ENCODE data around the gene MEGF6.

MEGF6 gene

DNA sequence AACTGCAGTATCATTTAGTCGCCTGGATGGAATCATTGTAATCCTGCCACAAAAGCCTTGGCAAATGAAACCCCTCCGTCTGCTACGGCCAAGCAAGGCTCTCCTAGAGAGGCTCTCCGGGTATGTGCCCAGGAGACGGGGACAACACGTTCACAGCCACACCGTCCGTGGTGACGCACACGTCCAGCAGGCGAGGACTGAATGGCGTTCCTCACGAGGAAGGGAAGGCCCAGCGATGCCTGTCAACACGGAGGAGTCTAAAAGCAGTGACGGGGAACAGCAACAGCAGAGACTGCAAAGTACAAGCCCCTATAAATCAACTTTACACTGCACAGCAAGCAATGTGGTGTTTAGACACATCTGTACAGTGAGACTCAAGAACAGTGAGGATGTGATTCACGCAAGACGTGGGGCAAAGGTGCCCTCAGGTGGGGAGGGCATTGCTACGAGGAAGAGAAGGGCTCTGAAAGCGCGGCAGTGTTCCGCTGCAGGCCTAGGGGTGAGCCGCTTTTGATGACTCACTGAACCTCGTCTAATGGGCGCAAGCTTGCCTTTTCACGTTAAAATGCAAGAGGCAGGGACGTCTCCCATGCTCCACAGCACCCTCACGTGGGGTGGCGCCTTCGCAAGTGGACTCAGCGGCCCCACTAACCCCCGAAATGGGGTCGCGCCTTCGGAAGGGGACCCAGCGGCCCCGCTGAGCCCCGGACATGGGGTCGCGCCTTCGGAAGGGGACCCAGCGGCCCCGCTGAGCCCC is 31.8 kb upstream of the MEGF6 start:
- DNase-seq: no peak

DNA sequence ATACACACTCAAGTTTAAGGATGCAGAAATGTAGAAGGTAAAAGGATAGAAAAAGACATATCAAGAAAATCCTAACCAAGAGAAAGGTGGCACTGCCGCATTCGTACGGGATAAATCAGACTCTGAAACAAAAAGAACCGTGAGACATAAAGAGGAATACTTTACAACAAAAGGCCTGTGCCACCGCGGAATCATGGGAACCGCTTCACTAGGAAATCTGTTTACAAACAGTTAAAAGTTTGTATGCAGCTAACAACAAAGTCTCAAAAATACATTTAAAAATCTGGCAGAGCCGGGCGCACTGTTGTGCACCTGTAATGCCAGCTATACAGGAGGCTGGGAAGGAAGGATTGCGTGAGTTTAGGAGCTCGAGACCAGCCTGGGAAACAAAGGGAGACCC is 30.5 kb upstream of the MEGF6 start:
- no peak for DNase-seq

DNA sequence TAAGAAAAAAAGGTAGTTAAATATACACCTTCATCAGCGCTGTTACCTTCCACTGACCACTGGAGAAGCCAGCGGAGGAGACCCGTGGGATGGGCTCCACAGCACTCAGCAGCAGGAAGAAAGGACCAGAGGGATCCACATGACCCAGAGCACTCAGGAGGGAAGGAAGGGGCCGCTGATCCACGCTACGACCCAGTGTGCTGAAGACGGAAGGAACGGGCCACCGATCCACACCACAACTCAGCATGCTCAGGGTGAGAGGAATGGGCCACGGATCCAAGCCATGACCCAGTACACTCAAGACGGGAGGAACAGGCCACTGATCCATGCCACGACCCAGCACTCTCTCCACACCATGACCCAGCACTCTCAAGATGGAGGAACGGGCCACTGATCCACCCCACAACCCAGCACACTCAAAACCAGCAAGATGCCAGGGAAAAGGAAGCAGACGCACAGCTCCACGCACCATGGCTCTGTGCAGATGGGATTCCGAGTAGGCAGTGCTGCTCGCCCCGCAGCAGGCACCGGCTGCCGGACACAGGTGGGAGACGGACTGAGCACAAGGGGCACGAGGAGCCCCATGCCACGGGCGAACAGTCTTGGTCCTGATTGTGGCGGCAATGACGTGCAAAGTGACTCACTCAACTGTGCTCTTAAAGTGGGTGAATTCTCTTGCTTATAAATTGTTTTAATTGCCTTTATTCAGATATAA is 29.9 kb upstream of the MEGF6 start:
- DNase-seq: no peak

DNA sequence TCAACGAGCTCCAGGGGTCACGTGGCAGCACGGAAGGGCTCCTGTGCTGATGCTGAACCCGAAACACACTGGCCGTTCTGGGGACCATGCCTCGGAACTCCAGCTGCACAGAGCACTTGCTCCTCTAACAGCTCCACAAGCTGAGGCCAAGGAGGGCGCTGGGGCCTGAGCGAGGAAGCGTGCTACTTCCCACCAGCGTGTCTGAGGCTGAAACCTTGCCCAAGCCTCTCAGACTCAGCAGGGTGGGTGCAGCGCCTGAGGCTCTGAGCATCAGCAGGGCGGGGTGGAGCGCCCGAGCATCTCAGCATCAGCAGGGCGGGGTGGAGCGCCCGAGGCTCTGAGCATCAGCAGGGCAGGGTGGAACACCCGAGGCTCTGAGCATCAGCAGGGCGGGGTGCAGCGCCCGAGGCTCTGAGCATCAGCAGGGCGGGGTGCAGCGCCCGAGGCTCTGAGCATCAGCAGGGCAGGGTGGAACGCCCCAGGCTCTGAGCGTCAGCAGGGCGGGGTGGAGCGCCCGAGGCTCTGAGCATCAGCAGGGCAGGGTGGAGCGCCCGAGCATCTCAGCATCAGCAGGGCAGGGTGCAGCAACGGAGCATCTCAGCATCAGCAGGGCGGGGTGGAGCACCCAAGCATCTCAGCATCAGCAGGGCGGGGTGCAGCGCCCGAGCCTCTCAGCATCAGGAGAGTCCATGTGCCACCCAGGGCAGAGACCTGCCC is 29.0 kb upstream of the MEGF6 start:
- DNase-seq: no peak

DNA sequence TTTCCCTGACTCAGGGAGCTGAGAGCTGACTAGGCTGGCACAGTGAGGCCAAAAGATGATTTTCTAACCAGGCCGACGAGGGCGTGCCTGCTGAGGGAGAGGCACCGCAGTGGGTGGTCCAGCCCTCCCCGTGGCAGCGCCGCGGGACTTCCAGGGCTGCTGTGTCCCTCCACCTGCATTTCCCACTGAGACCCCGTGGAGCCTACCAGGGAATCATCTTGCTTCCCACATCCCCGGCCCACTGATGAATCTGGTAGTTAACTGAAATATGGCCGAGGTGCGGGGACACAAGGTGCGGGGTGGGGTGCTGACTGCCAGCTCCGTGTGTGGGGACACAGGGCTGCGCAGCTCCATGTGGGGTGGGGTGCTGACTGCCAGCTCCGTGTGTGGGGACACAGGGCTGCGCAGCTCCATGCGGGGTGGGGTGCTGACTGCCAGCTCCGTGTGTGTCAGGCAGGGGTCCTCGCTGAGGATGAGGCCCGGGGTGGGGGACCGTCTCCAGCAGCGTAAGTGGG is 28.1 kb upstream of the MEGF6 start:
- no peak for DNase-seq

DNA sequence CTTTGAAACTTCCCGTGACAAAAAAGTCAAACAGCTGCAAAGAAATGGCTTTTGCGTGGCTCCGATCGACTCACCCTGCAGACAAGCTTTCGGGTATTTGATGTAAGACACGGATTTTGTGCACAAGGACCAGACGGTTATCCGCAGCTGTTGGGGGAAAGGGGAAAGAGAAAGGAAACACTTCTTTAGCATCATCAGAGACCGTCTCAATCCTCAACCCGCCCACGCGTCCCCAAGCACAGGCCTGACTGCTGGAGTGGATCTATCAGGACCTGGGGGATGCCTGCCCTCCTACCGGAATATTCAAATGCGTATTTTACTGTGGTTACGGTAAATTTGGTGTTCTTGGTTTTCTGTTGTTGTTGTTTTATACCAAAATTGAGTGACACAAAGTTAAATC is 27.4 kb upstream of the MEGF6 start:
- DNase-seq: no peak

DNA sequence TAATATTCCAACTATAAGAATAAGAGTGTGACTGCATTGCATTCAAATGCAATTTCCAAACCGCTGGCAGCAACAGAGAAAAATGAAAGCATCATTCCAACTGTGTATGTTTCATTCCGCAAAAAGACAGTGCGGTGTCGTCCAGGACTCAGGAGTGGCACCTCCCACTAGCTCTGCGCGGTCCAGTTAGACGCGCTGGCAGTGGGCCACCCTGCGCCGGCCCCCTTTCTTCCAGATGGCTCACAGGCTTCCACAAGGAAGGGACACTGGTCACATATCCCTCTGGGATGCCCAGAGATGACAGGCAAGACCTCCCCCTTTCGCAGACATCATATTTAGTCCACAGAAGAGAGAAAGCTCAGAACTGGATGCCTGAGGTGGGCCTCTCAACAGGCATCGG is 26.7 kb upstream of the MEGF6 start:
- no peak for DNase-seq

DNA sequence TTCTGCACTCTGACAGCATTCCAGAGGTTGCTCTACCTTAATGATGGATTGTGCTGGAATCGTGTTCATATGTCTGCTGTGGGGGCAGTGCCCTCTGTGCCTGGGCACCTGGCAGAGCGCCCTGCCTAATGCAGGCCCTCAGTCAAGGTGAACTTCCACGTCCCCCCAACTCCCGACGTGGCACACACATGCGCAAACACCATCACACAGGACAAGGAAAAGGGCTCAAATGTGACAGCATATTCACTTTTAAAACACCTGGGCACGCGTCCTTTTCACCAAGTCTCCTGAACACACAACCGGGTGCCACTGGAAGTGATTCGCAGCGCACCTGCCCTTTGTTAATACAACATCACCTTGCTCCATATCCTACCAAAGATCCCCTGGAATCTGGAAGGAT is 25.2 kb upstream of the MEGF6 start:
- no peak for DNase-seq

DNA sequence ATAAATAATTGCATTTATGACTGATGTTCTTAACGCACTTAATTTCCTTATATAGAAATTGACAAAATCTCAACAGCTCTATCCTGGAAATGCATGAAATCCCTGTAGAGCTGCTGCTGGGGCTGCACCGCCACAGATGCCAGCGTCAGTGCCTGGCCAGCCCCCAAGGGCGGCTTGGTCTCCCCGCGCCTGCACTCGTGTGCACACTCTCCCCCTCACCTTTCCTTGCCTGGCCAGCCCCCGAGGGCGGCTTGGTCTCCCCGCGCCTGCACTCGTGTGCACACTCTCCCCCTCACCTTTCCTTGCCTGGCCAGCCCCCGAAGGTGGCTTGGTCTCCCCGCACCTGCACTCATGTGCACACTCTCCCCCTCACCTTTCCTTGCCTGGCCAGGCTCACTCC is 24.8 kb upstream of the MEGF6 start:
- no peak for DNase-seq

DNA sequence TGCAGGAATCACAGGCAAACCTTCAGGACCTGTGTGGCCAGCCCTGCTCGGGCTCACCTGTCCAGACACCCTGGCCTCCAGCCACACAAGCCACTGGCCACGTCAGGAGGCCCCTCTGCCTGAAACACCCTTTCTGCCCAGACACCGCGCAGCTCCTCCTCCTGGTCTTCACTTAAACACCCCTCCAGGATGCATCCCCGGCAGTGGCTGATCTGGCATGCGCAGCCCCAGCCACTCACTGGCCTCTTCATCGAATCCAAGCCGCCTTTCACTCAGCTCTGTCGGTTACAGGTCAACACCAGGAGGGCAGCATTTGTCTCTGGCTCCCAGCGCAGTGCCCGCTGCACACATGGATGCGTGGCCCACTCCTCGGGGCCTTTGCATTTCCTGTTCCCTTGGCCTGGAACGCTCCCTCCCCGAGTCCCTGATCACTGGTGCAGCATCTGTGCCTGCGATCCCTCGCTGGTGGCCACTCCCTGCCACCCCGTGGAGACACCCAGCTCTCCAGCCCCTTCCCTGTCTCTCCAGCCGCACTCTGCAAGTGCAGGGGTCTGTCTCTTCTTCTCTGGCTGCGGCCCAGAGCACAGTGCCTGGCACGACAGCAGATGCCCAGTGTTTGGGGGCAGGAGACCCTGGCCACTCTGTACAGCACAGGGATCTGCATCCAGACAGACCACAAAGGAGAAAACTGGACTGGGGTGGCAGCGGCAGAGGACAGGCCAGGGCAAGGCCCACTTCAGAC is 22.9 kb upstream of the MEGF6 start:
- DNase-seq: no peak

DNA sequence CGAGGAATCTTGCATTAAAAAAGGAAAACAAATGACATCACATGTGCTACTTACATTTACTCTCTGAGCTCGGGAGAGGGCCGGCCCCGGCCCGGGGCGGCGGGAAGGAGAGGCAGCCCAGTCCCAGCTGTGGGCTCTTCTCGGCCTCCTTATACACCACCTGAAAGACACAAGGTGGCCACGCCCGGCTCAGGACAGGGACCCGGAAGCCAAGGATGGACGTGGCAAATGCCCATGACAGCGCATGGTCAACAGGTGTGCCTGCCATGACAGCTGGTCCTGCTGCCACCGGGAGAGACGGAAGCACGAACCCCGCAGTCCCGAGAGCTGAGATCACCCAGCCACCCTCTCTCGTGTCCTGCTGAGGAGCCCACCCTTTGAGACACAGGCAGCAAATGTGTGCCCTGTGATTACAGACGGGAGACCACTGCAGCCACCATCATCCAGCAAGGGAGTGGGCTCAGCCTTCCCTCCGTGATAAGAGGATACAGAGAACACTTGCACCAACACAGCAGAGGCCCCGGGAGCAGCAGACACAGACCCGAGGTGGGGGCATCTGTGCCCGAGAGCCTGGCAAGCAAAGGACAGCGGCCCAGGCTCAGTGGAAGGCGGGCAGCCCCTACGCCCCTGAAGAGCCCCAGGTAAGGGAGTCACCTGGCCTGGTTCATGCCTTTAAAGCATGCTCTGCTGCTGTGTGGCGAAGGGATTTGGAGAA is 22.2 kb upstream of the MEGF6 start:
- DNase-seq: no peak

DNA sequence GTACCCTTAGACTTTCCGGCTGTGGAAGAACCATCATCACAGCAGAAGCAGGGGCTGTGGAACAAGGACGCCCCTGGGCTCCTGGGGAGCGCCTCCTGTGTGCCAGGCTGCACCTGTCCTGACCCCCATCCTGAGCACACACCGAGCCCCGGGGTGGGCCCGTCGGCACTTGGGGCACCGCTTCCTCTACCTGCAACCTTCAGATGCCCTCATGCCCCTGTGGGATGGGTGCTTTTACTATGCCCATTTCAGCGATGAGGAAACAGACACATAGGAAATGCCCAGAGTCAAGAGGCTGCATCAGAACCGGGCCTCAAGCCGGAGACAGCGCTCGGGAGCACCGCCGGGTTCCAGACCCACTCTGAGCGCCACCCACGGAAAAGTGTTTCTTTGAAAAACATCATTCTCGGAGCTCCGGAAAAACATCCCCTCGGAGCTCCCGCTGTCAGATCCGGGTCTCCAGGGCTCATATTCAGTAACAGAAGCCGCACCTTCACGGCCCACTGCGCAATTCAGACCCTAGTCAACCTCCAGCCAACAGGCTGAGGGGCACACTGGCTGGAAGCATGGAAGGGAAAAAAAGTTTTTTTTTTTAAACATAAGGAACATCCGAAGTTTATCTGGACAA is 21.5 kb upstream of the MEGF6 start:
- no peak for DNase-seq

DNA sequence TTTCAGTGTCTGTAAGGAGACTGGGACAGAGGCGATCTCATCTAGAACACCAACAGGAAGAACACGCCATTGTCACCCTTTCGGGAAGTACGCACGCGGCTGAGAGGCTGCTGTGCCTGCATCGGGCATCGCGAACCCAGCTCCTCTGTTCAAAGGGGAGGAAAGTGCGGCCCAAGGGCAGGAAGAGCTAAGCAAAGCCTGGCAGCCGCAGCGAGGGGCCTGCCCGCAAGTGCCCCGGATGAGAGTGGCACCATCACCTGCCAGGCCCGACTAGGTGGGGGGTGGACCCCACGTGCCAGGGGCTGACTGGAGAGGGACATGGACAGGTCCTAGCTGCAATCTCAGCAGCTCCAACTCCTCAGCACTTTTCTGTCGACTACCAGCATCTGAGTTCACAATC is 21.0 kb upstream of the MEGF6 start:
- DNase-seq: no peak

DNA sequence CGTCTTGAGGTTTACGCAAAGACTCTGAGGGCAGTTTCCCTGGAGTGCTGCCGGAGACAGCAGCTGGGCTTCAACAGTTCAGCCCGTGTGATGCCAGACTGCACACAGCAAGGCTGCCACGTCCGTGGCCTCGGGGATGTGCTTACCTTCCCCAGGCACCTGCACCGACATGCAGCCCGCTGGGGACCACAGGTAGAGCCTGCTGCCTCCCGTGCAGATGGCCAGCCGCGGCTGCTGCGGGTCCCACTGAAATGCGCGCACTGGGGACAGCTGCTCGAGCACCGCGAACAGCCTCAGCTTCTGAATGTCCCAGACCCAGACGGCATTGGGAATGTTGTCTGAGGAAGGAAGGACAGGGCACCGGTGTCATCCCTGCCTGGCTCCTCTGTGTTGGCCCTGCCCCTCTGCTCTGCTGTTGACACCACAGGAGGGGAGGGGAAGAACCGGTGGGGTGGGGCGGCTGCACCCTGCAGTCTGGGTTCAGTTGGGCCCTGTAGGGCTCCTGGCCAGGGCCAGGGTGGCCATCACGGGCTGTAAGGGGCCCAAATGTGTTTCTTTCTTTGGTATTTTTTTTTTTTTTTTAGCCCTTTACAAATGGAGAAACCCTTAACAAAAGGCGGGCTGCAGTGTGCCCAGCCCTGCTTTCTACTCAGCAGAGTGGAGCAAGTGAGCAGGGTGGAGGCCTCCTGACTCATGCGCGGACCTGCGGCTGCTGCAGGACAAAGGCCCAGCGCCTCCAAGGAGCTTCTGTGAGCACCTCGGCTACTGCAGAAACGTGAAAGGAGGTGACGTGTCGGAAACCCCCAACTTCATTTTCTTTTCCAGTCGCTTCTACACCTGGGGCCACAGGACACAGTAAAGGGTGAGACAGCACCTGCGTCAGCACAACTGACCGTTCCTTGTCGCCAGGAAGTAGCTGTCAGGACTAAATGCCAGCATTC is 20.3 kb upstream of the MEGF6 start:
- DNase-seq: no peak

DNA sequence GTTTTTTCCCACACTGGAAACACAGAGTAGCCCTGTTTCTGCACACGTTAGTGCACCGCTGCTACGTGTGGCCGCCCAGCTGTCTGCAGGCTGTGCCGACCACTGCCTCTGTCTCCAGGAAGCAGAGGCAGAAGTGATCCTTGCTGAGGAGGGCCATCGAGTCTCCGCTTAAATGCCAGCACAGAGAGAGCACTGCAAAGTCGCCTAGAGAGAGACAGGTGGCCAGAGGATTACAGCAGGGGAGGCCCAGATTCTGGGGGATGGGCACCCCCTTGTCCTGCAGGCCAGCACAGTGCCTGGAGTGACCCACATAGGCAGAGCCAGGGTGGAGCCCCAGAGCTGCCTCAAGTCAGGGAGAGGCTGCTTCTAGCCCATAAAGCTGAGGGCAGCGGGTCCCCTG is 19.6 kb upstream of the MEGF6 start:
- no peak for DNase-seq

DNA sequence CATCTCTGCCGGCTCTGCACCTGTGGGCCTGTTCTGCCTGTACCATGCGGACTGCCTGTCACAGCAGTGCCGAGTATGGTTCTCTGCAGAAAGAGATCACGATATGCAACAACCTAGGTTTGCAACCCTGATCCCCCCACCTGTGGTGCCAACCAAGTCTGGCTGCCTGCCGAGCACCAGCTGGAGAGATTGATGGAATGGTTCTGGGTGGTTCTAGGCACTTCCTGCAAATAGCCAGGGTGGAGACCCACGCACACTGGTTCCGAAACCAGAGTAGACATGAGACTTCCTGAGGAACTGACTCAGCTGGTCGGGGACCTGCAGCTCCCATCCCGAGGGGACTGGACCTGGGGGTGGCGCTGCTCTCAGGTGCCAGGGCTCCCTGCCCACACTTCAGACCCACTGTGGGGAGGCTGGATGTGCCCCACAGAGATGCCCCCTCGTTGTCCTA is 18.9 kb upstream of the MEGF6 start:
- no peak for DNase-seq

DNA sequence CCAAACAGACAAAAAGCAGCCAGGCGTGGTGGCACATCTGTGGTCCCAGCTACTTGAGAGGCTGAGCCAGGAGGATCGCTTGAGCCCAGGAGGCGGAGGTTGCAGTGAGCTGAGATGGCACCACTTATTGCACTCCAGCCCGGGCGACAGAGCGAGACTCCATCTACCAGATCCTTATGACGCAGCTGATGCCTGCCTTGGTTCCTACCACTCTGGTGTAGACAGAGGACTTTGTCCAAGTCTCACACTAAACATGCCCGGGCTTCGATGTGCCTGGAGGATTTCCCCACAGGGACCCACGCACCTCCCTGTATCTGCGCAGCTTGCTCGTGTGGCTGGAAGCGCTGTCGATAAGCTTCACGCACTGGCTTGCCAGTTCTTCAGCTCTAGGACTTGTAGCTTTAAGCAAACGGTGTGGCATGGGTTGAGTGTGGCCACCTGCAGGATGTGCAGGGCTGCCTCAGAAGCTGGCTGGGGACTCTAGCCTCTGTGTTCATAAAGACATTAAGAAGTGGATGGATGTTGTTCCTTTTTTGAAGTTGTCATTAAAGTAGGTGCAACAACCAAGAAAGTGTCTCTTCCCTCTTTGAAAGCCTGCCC is 18.4 kb upstream of the MEGF6 start:
- no peak for DNase-seq

DNA sequence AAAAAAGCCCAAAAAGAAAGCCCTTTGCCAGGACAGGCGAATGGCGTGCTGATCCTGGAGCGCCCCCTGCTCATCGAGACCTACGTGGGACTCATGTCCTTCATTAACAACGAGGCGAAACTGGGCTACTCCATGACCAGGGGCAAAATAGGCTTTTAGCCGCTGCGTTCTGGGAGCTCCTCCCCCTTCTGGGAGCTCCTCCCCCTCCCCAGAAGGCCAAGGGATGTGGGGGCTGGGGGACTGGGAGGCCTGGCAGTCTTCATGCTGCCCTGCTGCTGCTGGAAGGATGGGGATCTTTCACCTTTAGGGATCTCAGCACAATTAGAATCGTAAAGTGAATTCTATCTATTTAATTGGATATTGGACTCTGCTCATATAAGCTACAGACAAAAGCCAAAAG is 17.1 kb upstream of the MEGF6 start:
- no peak for DNase-seq

DNA sequence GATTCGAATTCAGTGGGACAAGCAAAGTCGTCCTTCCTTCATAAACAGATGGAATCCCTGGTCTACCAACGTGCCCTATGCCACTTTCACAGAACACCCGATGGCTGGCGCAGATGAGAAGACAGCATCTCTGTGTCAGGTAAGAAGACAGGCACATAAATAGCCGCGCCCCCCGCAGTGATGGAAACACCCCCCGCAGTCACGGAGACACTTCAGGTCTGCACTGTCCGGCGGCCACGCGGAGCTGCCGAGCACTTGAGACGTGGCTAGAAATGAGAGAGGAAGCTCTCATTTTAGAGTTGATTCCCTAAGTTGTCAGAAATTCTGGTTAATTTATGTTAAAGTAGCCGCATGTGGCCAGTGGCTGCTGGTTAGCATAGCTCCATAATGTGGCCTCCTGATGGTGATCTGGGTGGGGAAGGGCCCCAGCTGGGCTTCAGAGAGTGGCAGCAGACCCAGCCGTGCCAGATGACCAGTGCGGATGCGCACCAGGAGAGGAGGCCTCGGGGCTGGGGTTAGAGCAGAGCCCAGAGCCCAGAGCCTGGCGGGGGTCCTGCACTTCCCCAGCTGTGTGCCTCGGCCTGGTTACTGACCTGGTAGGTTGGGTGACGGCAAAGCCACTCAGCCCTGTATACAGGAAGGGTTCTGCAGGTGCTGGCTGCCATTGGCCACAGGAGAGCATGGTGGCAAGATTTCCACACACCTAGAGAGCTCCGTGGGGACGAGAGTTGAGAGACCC is 16.4 kb upstream of the MEGF6 start:
- no peak for DNase-seq

DNA sequence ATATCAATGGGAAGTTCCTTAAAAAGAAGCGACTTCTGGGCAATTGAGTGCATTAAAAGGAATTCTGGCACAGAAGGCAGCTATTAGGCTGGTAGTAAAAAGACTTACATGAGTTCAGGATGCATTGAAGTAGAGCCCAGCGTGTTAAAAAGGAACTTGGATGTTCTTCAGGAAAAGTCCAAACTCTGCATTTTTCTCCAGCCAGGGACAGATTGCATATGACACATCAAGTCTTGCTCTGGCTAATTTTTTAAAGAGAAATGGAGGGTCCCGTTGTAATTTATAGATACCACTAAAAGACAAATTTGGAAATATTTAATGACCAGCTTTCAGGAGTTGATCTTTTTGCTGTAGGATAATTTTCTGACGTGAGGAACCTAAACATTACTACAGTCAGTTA is 14.7 kb upstream of the MEGF6 start:
- DNase-seq: no peak

Measured in NCI-H526 (cell line).